Measurements from ENCODE around the gene DCDC2B.

The DCDC2B gene

DNA sequence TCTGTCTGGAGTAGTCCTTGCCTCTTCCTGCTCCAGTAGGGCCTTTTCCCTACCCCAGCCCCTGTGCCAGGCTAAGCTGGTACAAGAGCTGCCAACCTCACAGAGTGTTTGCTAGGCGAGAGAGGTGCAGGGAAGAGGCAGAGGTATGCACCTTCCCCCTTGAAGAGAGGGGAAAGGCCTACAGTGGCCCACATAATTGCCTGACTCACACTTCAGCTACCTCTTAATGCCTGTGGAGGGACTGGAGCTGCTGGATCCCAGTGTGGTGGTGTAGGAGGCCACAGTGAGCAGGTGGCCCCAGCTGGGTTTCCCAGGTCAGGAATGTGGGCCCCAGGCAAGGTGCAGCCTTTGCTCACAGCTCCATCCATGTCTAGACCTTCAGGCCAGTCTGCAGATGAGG lies 11.8 kb upstream of the DCDC2B start:
- no peak for FAIRE-seq

DNA sequence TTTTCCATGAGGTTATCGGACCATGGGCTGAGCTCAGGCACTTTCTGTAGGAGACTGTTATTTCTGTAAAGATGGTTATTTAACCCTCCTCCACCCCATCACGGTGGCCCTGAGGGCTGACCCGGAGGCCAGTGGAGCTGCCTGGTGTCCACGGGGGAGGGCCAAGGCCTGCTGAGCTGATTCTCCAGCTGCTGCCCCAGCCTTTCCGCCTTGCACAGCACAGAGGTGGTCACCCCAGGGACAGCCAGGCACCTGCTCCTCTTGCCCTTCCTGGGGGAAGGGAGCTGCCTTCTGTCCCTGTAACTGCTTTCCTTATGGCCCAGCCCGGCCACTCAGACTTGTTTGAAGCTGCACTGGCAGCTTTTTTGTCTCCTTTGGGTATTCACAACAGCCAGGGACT lies 11.1 kb upstream of the DCDC2B start:
- FAIRE-seq, result no peak

DNA sequence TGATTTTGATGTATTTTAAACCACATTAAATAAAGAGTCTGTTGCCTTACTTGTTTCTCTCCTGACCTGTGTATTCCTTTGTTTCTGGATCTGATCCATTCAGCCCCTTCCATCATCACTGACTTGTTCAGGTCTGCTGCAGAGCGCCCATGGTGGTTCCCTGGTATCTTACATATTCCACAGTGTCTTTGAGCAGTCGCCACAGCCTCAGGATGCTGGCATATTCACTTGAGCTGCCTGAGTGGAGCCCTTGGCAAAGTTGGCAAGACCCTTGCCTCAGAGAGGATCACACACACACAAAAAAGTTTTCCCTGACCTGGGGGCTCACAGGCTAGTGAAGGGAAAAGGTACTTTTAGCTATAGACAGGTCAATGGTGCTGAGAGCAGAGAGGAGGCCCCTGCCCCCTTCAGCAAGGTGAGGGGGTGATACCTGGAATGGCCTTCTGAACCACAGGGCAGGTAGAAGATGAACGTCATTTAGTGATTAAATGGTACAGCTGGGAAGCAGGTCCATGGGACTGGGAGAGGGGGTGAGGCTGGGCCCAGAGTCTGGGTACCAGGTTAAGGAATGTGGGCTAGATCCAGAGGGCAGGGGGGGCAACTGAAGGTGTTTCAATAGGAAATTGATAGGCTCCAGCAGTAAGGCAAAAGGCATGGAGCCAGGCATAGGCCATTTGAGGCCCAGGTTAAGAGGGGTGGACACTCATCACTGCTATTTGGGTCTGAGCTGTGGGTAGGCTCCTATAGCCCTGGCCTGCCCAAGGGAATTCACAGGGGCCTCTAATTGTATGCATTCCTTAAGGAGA lies 10.4 kb upstream of the DCDC2B start:
- no peak for FAIRE-seq

DNA sequence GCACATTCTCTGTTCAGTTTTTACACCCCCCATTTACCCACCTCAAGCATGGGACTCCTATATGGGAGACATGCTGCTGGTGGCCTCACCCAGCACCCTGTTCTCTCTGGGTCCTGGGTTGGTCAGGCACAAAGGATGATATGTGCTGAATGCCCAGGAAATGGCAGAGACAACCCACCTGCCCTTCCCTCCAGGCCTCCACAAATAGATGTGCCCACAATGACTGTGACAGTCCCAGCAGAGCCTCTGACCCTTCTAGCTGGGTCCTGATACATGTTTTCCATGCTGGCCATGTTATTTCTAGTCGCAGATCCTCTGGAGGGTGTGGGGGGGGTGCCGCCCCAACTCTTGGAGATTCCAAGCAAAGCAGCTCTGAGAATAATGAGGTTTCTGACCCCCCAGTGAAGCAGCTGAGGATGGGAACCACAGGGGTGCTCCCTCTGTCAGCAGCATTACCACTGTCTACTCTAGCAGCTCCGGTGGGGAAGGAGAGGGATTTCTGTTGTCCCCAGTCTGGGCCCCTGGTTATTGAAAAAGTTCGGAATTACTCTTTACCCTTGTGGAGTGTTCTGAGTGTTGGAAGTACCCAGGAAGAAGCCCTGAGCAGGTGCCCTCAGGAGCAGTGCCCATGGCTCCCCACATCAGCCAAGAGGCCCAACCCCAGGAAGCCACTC lies 9.7 kb upstream of the DCDC2B start:
- no peak for FAIRE-seq

DNA sequence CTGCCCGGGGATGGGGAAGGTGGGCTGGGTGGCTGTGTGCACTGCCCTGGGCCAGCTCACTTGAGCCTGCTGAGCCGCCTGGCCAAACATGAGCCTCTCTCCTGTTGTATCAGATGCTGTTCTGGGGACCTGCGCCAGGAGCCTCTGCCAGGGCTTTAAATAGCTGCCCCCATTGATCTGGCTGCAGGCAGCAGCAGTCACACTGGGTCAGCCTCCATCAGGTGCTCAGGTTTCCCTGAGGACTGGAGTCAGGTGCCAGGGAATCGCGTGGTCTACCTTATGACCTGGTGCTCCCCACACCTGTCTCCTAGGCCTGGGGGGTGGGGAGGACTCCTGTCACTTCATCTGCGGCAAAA lies 9.2 kb upstream of the DCDC2B start:
- no peak for FAIRE-seq

DNA sequence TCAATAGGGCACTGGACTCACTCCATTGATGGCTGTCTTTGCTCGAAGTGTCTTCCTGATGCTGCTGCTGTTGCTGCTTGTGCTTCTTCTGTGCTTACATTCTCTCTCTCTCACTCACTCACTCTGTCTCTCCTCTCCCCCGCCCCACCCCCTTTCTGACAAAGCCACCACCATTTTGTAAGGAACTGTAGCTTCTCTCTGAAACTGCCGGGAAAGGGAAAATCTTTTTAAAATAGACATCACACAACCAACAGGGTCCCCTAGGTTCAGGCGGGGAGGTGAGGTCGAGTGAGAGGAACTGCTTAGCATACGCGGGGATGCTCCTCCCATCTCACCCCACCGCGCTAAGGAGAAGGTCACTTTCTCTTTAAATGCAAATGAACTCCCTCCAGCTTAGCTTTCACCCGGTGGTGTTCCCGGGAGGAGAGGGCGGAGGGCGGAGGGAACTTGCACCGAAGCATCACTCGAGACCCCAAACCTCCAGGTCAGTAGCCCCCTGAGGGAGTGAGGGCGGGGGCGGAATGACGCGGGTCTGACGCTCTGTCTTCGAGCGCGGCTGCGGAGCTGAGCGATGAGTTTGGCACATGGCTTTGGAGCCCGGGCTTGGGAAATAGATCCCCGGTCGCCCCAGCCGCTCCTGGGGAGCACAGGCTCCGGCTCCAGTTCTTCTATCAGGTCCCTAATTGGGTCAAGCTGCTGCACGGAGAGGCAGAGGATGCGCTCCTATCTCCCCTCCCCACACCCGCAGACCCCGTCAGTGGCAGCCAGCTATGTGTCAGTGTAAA lies 8.5 kb upstream of the DCDC2B start, which contains the start of gene CCDC28B:
TSS of gene CCDC28B (plus strand) at position 370 of the 785 bp plus-strand sequence. CDS start 1,341 bp downstream, outside the sequence.
- no peak for FAIRE-seq

DNA sequence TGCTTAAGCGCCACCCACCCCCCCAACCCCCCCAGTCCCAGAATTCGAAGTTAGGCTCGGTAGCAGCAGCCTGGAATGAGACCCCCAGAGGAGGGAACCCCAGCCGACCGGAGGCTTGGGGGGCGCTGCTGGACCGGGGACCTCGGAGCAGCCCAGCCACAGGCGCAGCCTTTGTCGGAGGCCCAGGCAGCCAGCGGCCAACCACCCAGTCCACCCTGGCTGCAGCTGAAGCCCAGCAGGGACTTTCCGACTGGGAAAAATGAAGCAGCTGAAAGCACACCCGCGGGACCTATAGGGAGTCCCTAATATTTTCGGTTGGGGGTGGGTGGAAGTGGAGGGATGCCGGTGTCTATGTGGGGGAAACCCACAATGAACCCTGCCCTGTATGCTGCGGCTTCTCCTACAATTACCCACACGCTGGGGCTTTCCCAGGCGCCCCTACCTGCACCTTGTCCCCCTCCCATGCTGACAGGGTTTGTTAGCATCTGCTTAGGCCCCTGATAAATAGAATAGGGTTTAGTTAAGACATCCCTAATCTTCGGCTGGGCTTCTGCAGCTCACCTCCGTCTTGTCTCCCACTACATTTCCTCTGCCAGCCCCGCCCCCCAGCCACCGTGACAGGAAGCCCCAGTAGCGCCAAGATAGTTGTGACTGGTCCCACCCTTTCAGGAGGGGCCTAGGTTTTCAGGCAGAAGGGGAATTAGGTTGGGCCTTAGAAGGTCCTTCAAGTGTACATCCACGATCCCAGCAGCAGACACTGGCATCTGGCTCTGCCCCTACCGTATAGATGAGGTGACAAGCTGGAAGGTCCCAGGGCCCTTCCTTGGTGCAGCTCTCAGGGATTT lies 7.7 kb upstream of the DCDC2B start:
- no peak for FAIRE-seq

DNA sequence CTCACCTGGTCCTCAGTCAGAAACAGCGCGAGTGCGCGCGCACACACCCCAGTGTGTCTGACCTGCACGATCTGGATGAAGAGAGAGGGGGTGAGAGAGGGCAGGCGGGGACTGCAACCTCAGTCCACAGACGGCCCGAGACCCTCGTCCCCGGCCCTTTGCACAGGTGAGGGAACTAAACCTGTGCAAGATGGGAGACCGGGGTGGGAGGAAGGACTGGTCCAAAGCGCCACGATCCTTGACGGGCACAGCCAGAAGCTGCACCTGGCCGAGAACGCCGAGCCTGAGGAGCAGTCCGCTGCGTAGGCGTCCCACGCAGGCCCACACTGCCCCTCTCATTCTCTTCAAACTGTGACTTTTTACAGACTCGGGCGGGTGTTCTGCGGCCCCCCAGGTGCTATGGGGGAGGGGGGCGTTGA lies 3.9 kb upstream of the DCDC2B start:
- FAIRE-seq, result no peak

DNA sequence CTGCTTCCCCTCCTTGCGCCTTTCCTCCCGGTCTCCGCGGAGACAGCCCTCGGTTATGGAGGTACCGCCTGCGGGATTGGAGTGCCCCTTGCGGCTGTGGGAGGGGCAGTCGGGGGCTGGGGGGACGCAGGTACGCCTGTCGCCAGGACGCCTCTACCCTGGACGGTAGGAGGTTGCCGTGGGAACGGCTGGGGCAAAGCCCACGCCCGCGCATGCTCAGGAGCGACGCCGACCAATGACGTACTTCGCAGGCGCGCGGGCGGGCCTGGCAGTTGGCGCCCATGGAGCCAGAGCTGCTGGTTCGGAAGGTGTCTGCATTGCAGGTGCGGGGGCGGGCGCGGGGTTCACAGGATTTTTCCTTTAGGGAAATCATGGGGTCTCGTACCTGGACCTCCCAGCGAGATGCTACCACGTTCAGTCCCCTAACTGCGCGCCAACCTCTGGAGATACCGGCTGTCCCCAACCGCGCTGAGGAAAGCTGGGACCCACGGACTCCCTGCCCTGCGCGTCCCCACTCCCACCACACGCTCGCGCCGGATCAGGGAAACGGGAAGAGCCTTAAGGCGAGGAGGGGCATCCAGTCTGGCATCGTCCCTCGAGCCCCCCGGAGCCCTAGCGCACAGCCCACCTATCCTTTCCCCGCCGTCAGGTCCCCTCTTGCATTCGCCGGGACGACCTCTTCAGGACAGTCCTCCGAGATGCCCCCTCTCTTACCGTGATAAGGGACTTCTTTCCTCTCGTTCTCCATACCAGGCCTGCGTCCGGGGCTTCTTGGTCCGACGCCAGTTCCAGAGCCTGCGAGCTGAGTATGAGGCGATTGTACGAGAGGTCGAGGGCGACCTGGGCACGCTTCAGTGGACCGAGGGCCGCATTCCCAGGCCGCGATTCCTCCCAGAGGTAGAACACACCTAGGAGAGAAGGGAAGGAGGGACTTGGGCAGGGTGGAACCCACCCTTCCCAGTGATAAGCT lies 3.2 kb upstream of the DCDC2B start, which contains the start of gene IQCC:
TSS of gene IQCC (plus strand) at position 271 of the 970 bp plus-strand sequence. CDS start at position 282, 11 bp downstream.
- FAIRE-seq, result no peak

DNA sequence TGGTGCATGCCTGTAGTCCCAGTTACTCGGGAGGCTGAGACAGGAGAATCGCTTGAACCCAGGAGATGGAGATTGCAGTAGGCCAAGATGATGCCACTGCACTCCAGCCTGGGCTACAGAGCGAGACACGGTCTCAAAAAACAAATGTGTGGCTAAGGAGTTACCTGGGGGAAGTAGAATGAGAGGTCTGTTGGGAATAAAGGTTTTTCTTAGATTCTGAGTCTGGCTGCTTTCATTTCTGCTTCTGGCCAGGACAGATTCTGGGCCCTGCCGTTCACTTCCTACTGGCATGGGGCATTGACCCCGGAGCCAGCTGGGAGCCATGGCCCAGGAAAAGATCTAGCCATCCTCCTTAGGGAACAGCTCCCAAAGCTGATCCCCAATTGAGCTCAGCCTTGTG lies 420 bp upstream of the DCDC2B start:
- no peak for FAIRE-seq

DNA sequence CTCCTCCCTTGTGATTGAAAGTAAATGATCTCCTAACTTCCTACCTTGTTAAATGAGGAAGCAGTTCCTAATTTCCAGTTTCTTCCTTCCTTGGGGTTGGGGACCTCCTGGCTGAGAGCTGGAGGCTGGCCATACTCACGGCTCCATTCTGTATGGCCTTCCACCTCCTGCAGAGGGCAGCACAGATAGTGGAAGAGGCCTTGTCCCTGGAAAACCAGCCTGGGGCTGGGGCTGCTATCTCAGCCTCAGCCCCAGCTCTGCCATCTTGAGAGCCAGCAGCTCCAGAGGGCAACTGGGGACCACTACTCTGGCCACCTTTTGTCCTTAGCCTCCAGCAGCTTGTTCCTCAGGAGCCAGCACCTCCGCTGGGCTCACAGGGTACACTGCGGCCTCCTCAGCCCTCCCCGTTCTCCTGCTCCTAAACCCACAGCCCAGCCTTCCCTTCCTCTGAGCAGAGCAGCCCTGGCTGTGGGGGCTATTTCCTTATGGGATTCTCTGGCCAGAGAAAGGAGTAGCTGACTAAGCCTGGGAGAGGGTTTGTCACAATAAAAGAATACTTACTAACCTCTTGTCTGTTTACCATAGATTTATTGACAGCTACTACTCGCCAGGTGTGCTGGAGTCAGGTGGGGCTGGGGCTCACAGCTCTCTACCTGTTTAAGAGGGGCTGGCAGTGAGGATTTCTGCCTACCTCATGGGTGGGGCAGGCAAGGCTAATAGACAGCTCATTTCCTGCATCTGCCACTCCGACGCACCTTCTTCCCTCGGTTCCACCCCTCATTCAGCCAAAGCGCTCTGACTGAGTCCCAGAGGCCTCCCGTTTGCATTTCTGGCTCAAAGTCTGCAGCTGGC lies 7.0 kb downstream of the DCDC2B start:
- FAIRE-seq, result no peak

DNA sequence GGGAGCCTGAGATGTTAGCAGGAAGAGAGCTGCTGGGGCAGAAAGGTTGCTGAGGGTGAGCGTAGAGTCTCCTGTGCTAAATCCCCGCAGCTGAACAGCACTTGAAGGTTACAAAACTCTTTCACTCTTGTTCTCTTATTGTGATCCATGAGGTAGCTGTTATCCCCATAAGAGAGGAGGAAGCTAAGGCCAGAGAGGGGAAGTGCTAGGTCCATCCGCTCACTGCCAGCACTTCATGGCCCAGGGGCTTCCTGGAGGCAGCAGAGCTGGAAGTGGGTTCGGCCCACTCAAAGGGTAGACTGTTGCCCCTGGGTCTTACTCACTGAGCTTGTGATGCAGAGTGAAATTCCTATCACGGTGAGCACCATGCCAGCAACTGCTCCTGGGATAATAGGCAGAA lies 7.7 kb downstream of the DCDC2B start:
- no peak for FAIRE-seq

DNA sequence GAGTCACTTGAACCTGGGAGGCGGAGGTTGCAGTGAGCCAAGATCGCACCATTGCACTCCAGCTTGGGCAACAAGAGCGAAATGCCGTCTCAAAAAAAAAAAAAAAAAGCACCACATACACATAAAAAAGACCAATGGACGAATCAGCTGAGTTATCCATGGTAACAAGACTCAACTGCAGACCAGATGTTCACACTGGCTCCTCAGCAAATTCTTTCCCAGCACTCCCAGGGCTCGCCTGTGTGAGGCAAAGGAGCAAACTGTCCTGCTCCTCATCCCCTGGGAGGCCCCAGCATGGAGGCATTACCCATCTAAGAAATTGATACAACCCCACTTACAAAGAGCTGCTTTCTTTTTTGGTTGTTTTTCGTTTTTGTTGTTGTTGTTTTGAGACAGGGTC lies 10.1 kb downstream of the DCDC2B start:
- FAIRE-seq, result peak; percentile 84

DNA sequence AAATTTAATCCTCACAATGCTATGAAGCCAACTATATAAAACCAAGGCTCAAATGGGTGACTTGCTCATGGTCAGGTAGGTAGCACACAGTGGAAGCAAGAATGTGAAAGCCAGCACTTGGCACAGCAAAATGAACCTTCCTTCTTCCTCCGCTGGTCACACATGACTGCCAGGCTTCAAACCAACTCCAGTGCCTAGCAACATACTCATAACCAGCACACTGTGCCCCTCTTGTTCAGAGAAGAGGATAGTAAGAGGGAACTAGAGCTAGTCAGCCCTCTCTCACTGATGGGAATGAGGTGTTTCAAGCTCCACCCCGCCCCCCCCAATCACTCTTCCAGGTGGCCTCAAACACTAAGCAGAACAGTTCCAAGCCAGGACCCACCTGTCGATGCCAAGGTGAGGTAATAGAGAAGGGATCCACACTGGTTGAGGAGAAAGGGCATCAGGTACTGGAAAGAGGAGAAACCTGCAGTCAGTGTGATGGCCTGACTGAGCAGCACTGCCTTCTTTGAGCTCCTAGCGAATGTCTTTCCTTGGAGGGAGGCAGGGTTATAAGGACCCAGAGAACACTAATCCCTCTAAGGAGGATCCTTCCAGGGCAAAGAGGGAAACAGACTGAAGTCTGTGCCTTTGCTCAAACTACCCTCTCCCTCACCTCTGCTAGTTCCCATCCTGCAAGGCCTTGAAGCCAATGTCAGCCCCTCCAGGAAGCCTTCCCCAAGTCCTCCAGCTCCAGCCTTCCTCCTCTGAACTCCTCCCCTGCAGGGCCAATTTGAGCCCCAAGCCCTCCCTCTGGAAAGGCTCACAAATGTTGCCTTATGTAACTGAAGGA lies 12.1 kb downstream of the DCDC2B start:
- FAIRE-seq, result no peak

DNA sequence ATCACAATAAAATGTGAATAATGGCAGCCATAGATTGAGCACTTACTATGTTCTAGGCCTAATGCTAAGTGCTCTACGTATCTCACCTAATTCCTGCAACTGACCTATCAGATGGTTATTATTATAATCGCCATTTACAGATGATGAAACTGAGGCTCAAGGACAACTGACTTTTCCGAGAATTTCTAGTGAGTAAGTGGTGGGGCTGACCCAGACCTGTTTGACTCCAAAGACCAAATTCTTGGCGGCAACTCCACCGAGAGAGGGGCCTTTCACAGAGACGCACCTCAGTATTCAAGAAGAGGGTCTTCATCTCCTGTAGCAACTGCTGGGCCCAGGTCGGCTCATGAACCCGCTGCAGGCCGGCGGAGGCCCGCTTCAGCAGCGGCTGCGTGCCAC lies 12.7 kb downstream of the DCDC2B start:
- no peak for FAIRE-seq

DNA sequence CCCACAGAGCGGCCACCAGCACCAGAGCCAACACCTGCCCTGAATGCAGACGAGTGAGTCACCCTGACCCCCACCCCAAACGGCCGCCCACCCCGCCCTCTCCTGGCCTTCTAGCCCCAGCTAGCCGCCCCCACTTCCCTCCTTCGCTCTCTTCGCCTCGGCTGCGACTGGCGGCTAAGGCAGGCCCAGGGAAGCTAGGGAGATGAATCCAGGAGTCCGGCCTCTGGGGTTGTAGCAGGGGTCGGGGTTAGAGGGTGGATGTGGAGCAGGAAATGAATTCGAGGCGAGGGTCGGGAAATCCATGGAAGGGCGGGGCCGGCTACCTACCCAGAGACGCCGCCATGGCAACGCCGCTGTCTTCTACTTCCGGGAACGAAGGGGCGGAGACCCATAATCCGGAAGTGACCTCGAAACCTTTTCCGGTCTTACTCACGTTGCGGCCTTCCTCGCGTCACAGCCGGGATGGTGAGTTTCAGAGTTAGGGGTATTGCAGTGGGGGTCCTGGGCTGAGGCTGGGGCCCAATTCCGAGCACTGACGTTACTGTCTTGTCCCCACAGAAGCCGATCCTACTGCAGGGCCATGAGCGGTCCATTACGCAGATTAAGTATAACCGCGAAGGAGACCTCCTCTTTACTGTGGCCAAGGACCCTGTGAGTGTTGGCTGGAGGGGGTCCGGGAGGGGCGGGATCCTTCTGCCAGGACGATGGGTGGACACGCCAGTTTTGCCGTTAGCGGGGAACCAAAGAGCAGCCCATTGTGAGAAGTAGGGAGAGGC lies 13.3 kb downstream of the DCDC2B start, which contains the start of the genes EIF3I and TMEM234:
TSS of gene EIF3I (plus strand) at position 428 of the 776 bp plus-strand sequence. CDS start at position 463, 35 bp downstream.
TSS of gene TMEM234 (minus strand) at position 374 of the 776 bp plus-strand sequence. CDS start at position 343, 31 bp downstream.
- peak; percentile 45 for FAIRE-seq

DNA sequence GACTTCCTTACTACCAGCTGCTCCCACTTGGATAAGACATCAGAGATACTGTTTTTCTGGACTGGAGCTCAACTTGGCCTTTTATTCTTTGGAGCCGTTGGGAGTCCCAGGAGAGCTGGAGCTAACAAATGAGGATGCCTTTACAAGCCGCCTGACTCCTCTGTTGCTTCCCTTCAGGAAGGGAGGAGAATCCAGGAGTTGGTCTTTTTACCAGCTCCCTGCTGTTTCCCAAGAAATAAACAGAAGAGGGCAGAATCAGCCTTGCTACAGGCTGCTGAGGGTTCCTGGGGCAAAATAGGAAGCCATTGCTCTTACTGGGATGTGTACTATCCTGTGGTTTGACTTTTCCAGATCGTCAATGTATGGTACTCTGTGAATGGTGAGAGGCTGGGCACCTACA lies 14.8 kb downstream of the DCDC2B start:
- no peak for FAIRE-seq

DNA sequence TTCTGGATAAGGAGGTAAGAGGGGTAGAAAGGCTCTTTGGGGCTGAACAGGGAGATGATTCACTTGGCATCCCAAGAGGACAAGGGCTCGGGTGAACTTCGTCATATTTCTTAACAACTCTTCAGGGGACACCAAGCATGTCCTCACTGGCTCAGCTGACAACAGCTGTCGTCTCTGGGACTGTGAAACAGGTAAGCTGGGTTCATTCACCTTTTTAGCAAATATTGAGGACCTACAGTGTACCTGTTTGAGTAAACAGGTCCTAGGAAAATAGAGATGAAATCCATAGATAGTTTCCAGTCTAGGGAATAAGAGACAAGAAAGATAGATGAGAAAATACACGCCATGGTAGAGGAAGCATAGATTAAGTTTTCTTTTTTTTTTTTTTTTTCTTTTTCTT lies 15.4 kb downstream of the DCDC2B start:
- no peak for FAIRE-seq

All from endometrium (tissue), 2 donors.